Coronary artery (tissue), 2 donors: ENCODE data around the gene PI4KA.

ENCODE experiments used
- DNase-seq: peaks from one replicate; pipeline ENCODE4 v3.0.0-alpha.2; 2017; ENCODE audit warnings: low spot score
- H3K27ac ChIP-seq, 2 donors: fragments of 200-600 bp; sonication (generic); one replicate each; pipeline ENCODE4 v1.5.1; 2016 to 2019
- H3K4me3 ChIP-seq: fragments of 200-600 bp; sonication (generic); 2 replicates; pipeline ENCODE4 v1.5.1; 2016; ENCODE audit warnings: mild to moderate bottlenecking, moderate library complexity
- TF ChIP-seq, protein P1 (sequence below): fragments of 200-600 bp; sonication (generic); IDR thresholded peaks from one replicate; pipeline ENCODE4 v1.5.1; 2019; ENCODE audit warnings: antibody characterized with exemption

The PI4KA gene

DNA sequence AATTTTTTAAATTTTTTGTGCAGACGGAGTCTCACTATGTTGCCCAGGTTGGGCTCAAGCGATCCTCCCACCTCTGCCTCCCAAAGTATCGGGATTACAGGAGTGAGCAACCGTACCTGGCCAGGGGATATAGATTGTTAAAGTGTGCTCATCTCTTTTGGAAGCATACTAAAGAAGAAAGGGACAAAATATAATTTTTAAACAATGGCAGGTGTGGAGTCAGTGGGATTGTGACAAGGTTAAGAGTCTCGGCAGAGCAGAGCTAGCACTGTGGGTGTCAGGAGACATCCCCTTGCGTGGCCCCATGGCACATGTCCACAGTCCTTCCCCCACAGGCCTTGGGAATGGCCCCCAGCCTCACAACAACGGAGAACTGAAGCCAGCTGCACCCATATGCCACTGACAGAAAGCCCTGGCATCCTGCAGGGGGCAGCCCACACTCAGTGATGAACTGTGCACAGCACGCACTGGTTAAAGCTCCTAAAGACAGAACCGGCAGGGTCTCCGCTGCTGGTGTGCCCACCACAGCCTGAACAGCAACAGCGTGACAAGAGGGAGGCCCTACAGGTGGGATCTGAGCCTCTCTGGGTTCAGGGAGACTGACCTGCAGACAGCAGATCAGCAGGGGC is 54.8 kb downstream of the PI4KA start:
- Histone ChIP-seq H3K4me3 (no peak overlapping the region), H3K27ac (no peak overlapping the region)
- DNase-seq, result no peak
- TF ChIP-seq, protein P1, sequence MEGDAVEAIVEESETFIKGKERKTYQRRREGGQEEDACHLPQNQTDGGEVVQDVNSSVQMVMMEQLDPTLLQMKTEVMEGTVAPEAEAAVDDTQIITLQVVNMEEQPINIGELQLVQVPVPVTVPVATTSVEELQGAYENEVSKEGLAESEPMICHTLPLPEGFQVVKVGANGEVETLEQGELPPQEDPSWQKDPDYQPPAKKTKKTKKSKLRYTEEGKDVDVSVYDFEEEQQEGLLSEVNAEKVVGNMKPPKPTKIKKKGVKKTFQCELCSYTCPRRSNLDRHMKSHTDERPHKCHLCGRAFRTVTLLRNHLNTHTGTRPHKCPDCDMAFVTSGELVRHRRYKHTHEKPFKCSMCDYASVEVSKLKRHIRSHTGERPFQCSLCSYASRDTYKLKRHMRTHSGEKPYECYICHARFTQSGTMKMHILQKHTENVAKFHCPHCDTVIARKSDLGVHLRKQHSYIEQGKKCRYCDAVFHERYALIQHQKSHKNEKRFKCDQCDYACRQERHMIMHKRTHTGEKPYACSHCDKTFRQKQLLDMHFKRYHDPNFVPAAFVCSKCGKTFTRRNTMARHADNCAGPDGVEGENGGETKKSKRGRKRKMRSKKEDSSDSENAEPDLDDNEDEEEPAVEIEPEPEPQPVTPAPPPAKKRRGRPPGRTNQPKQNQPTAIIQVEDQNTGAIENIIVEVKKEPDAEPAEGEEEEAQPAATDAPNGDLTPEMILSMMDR, result no peak

GRCh38 chr22:20802922-20803553 is 55.6 kb downstream of the PI4KA start:
- TF ChIP-seq, protein P1, result no peak
- Histone ChIP-seq H3K27ac (no peak overlapping the region), H3K4me3 (no peak overlapping the region)
- no peak for DNase-seq

DNA sequence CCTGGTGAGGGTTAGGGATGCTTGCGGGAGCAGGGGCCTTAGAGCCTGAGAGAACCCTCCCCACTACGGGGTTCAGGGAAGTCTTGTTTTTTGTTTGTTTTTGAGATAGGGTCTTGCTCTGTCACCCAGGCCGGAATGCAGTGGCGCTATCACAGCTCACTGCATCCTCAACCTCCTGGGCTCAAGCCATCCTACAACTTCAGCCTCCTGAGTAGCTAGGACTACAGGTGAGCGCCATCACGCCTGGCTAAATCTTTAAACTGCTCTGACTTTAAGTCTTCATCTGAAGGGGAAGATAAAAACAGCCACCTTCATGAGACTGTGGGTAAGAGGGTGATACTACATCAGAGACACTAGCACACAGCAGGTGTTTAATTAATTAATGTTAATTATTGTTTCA is 56.2 kb downstream of the PI4KA start:
- TF ChIP-seq, protein P1, result no peak
- Histone ChIP-seq H3K4me3 (no peak overlapping the region), H3K27ac (no peak overlapping the region)
- DNase-seq, result no peak

- Histone ChIP-seq H3K27ac (no peak overlapping the region), H3K4me3 (no peak overlapping the region)
- DNase-seq, result no peak
- TF ChIP-seq, protein P1, result no peak
Observed at GRCh38 chr22:20799449-20799848, 59.2 kb downstream of the PI4KA start.

GRCh38 chr22:20798974-20799373 is 59.6 kb downstream of the PI4KA start:
- Histone ChIP-seq H3K27ac (no peak overlapping the region), H3K4me3 (no peak overlapping the region)
- TF ChIP-seq, protein P1, result no peak
- no peak for DNase-seq

DNA sequence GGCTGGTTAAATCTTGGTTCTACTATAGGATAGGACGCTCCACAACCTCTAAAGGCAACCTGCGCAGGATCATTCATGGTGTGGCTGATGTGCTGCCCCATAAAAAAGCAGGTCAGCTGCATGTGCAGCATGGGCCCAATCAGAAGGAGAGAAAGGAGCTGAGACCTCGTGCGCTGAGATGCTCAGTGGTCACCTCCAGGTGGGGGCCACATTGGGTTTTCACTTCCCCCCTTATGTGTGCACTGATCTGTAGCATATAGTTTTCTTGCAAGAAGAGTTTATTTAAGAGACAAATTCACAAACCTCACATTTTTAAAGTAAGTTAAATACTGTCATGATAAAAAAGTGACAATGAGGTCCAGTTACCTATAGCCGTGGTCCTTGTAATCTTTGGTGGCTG is 60.4 kb downstream of the PI4KA start:
- Histone ChIP-seq H3K4me3 (no peak overlapping the region), H3K27ac (no peak overlapping the region)
- DNase-seq, result no peak
- TF ChIP-seq, protein P1, result no peak

- Histone ChIP-seq H3K4me3 (no peak overlapping the region), H3K27ac (no peak overlapping the region)
- TF ChIP-seq, protein P1, result no peak
- DNase-seq, result no peak
Observed at GRCh38 chr22:20796731-20797130, 61.9 kb downstream of the PI4KA start.
